NCI-H226 (cell line): ENCODE data around the gene PCK1.

Source experiments
- DNase-seq: peaks from one replicate; pipeline ENCODE4 v3.0.0-alpha.2; 2015

Gene PCK1

GRCh38 chr20:57561356-57562279, 708 bp downstream of the PCK1 start:
- DNase-seq, result no peak

DNA sequence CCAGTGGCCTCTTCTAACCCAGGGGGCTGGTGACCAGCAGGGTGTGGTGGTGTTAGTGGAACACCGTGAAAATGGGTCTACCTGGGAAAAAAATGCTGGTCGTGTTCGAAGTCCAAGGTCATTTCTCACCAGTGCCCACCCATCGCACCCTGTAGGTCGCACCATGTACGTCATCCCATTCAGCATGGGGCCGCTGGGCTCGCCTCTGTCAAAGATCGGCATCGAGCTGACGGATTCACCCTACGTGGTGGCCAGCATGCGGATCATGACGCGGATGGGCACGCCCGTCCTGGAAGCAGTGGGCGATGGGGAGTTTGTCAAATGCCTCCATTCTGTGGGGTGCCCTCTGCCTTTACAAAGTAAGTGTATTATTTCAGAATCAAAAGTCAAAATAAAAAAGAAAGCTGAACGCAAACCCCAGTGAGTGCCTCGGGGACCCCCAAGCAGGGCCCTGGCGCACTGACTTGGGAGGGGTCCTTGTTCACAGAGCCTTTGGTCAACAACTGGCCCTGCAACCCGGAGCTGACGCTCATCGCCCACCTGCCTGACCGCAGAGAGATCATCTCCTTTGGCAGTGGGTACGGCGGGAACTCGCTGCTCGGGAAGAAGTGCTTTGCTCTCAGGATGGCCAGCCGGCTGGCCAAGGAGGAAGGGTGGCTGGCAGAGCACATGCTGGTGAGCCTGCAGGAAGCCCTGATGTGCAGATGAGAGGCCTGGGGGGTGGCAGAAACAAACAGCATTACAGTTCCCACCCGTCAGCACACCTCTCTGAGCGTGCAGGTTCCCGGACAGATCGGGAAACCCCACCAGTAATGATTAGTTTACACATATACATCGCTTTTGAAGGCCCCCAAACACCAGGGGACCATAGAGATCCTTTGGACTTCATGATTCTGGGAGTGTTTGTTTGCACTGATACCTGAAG, 1.9 kb downstream of the PCK1 start:
- no peak for DNase-seq

DNA sequence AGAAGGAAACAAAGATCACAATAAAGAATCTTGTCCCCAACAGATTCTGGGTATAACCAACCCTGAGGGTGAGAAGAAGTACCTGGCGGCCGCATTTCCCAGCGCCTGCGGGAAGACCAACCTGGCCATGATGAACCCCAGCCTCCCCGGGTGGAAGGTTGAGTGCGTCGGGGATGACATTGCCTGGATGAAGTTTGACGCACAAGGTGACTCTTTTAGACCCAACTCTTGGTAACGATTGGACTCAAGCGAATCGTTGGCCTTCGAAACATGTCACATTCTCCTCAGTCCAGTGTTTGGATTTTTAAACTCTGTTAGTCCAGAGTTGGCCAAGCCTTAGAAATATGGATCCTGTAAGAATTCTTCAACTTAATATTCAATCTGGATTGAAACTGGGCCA, 2.6 kb downstream of the PCK1 start:
- no peak for DNase-seq

DNA sequence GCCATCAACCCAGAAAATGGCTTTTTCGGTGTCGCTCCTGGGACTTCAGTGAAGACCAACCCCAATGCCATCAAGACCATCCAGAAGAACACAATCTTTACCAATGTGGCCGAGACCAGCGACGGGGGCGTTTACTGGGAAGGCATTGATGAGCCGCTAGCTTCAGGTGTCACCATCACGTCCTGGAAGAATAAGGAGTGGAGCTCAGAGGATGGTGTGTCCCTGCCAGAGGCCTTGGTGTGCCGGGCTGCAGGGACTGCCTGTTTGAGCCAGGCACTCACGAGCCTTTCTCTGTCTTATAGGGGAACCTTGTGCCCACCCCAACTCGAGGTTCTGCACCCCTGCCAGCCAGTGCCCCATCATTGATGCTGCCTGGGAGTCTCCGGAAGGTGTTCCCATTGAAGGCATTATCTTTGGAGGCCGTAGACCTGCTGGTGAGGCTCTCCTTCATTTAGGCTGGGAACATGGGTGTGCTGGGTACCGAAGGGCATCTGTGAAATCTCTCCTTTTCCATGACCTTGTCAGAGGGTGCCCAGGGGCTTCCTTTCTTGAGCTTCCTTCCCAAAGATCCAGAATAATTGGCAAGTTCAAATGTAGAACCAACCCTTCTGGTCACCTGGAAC, 3.4 kb downstream of the PCK1 start:
- no peak for DNase-seq

DNA sequence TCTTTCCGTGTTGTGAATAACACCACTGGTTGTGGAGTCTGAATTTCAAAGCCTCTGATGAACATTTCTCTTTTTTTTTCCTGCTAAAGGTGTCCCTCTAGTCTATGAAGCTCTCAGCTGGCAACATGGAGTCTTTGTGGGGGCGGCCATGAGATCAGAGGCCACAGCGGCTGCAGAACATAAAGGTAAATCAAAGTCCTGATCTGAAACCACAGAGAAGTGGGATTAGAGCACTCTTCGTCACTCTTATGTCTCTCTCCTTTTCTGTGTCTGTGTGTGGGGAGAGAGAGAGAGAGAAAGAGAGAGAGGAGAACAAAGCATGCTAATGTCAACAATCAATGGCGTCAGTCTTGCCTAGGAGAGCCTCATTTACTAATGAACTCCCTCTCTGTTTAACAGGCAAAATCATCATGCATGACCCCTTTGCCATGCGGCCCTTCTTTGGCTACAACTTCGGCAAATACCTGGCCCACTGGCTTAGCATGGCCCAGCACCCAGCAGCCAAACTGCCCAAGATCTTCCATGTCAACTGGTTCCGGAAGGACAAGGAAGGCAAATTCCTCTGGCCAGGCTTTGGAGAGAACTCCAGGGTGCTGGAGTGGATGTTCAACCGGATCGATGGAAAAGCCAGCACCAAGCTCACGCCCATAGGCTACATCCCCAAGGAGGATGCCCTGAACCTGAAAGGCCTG, 4.2 kb downstream of the PCK1 start:
- no peak for DNase-seq

GRCh38 chr20:57566399-57566798, 5.5 kb downstream of the PCK1 start:
- DNase-seq, result no peak

DNA sequence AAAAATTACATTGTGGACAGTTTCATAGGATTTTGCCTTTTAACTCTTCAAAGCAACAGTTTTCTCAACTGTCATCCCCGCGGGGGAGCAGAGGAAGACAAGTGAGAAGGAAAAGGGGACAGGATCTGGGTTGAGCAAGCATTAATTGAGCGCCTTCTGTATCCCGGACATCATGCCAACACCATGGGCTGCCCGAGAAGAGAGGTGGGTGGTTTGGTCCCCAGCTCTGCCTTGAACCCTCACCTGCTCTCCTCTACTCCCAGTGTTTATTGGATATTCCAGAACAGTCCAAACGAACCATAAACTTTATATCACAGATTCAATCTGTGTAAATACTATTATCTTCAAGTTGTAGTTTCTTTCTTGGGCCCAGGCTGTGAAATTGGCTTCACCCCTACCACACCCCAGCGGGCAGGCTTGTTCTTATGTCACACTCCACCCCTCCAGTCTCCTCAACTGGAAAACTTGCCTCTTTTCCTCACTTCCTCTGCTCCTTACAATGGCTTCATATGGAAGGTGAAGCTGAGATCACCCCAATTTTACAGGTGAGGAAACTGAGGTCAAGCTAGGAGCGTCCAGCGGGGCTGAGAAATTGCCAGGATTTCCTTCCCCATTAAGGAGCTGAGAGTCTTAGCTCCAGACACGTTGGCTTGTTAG, 6.0 kb downstream of the PCK1 start:
- DNase-seq, result no peak

DNA sequence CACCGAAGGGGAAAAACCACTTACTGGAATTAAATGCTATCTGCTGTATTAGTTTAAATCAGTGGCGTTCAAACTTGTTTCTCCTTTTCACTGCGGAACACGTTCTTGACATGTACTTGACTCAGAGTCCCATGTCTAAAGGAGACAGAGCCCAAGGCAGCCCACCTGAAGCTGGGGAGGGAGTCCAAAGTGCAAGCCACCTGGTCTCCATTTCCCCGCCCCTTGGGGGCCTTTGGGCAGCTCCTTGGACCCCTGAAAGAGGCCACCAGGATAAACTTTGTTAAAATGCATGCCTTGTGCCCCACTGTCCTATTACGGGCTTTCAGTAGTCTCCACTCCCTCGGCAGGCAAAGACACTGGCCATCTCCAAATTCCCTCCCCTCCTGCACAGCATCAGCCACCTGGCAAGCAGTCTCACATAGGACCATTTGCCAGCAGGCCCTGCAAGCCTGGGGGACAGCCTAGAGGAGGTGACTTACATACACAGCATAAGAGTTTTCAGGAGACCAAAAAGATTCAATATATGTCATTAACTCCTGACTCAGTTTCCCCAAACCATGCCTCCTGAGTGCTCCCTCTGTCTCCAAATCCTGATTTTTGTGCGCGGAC, 6.7 kb downstream of the PCK1 start:
- no peak for DNase-seq

DNA sequence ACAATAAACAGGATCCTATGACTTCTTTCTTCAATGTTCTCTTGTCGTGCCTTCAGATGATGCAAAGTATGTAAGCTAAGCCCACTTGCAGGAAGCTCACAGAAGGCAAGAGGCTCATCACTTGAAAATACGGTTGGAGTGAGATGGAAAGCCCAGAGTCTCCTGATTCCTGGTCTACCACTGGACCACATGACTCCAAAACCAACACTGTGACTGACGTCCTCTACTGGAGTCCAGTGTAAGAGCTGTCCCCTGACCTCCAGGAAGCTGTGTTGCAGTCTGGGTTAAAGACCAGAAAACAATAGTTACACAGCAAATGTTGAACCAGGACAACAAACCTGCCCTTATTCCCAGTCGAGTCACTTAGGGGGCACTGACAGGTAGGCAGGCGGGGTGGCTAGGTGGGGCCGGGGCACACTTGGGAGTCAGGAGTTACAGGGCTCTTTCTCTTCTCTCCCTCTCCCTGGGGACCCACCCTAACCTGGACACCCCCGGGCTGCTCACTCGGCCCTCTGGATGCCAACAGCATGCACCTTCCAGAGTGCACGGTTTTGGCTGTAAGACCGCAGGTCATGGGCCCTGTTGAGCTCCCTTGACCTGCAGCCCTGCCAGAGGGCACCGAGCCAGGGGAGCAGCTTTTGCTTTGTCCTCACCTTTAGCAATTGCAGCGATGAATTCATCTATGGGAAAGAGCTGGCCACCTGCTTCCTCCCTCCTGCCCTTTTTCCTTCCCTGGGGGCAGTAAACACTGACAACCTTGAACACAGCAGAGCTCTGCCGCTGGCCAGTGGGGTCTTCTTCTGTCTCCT, 7.4 kb downstream of the PCK1 start:
- DNase-seq, result no peak

DNA sequence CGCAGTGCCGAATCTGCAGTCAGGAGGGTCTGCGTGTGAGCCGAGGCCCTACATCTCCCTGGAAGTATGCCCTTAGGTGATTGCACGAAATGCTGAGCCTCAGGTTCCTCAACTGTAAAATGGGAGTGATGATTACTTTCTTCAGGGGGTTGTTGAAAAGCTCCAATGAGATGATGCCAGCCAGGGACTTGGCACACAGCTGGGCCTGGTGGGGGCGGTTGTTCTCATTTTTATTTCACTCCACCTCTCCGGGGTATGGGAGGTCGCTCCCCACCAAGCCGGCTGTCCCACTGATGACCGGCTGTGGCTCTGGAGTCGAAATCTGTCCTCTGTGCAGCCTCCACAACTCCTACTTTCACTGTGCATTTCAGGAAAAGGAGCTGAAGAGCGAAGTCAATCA, 8.1 kb downstream of the PCK1 start:
- DNase-seq, result no peak

- no peak for DNase-seq
Observed at GRCh38 chr20:57570145-57570850, 9.4 kb downstream of the PCK1 start.

- DNase-seq, result no peak
Observed at GRCh38 chr20:57570920-57571319, 10.0 kb downstream of the PCK1 start.

DNA sequence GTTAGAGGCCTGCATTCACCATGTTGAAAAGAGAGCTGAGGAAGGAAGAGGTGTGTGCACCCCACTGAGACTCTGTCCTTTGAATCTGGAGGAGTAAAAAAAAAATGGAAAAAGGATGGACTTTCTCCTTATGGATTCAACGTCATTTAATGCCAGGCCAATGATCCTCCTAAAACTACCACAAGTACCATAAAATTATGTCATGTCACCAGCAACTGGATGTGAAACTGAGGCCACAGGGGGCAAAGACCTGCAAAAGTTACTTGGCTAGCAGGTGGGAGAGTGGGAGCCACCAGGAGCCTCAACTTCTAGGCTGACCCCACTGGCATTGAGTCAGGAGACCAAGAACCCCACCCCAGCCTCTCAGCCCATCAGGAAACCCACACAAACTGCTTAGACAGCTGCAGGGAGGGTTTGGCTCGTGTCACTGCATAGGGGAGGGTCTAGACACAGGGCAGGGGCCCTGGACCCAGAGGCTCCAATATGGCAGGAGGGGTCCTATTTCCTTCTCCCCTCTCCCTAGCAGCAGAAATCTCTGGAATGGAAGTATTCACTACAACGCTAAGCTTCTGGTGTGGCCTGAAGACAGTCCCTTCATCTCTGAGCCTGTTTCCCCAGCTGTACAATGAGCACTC, 11.0 kb downstream of the PCK1 start:
- no peak for DNase-seq

DNA sequence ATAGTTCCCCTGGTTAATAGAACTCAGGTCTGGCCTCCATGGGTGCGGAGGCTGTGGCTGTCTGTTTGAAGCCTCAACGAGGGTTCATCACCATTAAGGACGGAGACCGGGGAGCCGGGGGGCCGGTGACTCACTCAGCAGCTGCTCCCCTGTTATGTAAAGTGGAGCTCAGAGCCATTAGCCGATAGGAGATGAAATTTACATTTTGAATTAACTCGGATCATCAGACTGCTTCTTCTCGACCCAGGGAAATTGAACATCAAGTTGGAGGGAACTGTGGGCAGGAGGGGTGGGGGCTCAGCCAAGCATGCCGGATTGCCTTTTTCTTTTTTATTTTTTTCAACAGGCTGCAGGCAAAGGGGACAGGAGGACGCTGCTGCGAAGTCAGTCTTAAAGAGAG, 12.3 kb downstream of the PCK1 start:
- DNase-seq, result no peak

GRCh38 chr20:57573894-57574293, 13.0 kb downstream of the PCK1 start:
- DNase-seq, result no peak

GRCh38 chr20:57574954-57575353, 14.0 kb downstream of the PCK1 start:
- no peak for DNase-seq

DNA sequence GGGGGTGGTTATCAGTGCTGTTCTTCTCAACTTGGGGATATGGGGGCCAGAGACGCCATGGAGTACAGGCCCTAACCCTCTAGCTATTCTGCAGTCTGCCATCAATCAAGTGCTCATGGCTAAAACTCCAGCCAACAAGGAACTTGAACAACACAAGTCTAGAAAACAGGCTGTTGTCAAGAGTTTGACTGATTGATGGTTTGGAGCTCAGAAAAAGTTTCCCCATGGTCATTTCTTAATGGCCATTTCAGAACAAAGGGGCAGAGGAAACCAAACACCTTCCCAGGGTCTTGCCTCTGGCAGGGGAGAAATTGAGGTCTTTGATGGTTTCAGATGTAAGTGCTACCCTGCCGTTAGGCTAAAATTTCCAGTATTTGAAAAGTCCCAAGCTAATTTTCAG, 15.1 kb downstream of the PCK1 start:
- no peak for DNase-seq

DNA sequence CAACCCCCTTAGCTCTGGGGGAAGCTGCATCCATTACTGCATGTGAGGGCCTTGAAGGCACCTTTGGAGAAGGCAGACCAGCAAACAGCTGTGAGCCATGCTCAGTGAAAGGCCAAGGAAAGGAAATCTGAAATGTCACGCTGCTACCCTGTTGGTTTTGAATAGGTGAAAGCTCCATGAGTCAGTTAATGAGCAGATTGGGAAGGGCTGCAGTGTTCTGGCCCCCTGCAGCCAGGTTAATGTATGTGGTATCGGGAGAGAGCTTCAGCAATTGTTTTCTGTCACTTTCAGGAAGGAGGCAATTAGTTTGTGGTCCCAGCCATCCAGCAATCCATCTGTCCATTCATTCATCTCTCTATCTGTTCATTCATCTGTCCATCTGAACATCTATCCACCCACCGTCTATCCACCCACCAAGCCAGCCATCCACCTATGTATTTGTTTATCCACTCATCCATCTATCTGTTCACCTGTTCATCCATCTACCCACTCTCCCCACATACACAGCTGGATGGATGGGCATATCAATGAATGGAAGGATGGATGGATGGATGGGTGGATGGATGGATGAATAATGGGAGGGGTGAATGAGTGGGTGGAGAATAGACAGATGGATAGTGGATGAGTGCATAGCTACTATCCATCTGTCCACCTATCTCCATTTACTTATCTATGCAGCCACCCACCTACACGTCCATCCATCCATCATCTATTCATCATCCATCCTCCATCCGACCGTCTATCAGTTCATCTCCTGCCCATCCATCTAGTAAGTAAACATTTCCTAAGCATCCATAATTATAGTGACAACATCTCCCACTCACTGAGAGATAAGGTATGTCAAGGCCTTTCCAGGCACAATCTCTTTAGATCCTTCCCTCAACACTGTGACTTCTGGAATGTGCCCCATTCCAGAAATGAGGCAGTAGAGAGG, 16.0 kb downstream of the PCK1 start:
- DNase-seq, result no peak
